Measurements from ENCODE around the gene IL12RB1. TPM values are rescaled to one million over a fixed set of nuclear protein-coding genes. Genes with fewer than 3 reads are reported as not detected.

IL12RB1 gene
- total and polyA plus RNA-seq, 2 of the 13 experiments (the other 11 are each of a cell fraction or from before 2014, with no cell fraction given): 0.03 to 0.04 TPM

- TF ChIP-seq FOXK2 (IDR thresholded peaks at IDR 0.05): no peak
- 0 out of 2 replicates have a peak, but pooled peaks have one; percentile 29 for TF ChIP-seq PATZ1 (CRISPR knock-in tag; IDR thresholded peaks at IDR 0.05)
- TF ChIP-seq SNAPC5 (CRISPR knock-in tag; IDR thresholded peaks at IDR 0.05; ENCODE audit: borderline replicate concordance): no peak
- TF ChIP-seq HOXD1 (CRISPR knock-in tag; IDR thresholded peaks at IDR 0.05): no peak
- peak; percentile 52; the same call in 1 of the 2 replicates for TF ChIP-seq ZFP91 (CRISPR knock-in tag; IDR thresholded peaks at IDR 0.05; ENCODE audit: borderline replicate concordance)
- no peak for TF ChIP-seq ETV6 (CRISPR knock-in tag; conservative IDR thresholded peaks at IDR 0.05)
- peak; percentile 11; the same call in 1 of the 2 replicates for TF ChIP-seq MEIS2 (CRISPR knock-in tag; IDR thresholded peaks at IDR 0.05)
- TF ChIP-seq PREB (CRISPR knock-in tag; IDR thresholded peaks at IDR 0.05): no peak
- TF ChIP-seq PAXIP1 (CRISPR knock-in tag; conservative IDR thresholded peaks at IDR 0.05): peak; percentile 73
- TF ChIP-seq THAP9 (CRISPR knock-in tag; IDR thresholded peaks at IDR 0.05; ENCODE audit: borderline replicate concordance): no peak
- TF ChIP-seq MAF1 (CRISPR knock-in tag; IDR thresholded peaks at IDR 0.05; ENCODE audit: borderline replicate concordance): no peak
- TF ChIP-seq MXI1 (IDR thresholded peaks at IDR 0.05; ENCODE audit: borderline replicate concordance, low read depth, low read length): peak; percentile 29; the same call in 1 of the 3 replicates
Measured at GRCh38 chr19:18009412-18010066, 77.2 kb downstream of the IL12RB1 start (continued).
